ENCODE measurements around the gene PSD4. TPM values are rescaled to one million over a fixed set of nuclear protein-coding genes. Genes with fewer than 3 reads are reported as not detected.

PSD4 gene
- total RNA-seq, 2 experiments from 2014 or later, result 222 to 224 TPM

DNA sequence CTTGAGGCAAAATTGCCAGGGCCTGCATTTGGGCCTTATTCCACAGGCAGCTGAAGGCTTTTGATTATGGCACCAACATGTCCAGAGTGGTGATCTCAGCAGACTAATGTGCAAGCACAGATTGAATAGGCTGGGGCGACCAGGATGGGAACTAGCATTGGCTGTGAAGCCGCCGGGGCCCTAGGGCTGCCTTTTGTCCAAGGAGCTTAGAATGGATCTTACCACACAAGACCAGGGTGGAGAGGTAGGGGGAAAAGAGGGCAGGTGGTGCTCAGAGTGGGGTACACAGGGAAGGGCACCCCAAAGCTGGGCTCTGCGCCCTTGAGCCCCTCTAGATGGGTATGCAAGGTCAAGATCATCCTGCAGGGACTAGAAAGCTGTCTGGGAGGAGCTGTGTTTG is 23.1 kb downstream of the PSD4 start:
- CTCF ChIA-PET, result interaction anchor here (0.7 to 1.0 kb wide), 3 partner anchors 58 to 193 kb away, joined by 3 to 6 read pairs (median 3); no protein-coding TSS in a partner anchor
- POLR2A ChIA-PET, result interaction anchor here (1.2 kb wide), 1 partner anchor 22 kb away, joined by 3 read pairs; no protein-coding TSS in a partner anchor

DNA sequence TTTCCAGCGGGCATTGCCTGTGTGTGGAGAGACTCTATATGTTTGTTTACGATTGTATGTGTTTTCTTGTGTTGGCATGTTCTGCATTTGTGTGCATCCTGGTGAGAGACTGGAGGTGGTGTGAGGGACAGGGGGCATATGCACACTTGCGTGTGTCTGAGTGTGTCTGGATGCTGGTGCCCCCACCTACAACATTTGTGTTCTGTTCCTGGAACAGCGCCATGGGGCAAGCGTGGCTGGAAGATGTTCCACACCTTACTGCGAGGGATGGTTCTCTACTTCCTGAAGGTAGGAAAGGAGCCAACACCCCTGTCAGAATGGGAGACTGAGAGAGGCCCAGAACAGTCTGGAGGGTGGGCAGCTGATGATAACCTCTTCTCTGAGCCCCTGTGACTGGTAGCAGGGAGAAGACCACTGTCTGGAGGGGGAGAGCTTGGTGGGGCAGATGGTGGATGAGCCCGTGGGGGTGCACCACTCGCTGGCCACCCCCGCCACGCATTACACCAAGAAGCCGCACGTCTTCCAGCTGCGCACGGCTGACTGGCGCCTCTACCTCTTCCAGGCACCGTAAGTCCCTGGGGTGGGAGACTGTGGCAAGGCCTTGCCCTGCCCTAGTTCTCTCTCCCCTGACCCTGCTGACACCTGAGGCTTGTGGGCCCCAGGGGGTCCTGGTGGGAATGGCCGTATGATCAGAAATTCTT is 23.7 kb downstream of the PSD4 start:
- ChIA-PET CTCF (interaction anchor here (0.7 to 7.4 kb wide), 5 partner anchors 61 to 193 kb away, joined by 3 to 80 read pairs (median 3); no protein-coding TSS in a partner anchor), POLR2A (interaction anchor here (1.2 to 2.1 kb wide), 3 partner anchors 17 to 23 kb away, joined by 3 to 16 read pairs (median 3); partner anchors contain the start of gene PSD4)

DNA sequence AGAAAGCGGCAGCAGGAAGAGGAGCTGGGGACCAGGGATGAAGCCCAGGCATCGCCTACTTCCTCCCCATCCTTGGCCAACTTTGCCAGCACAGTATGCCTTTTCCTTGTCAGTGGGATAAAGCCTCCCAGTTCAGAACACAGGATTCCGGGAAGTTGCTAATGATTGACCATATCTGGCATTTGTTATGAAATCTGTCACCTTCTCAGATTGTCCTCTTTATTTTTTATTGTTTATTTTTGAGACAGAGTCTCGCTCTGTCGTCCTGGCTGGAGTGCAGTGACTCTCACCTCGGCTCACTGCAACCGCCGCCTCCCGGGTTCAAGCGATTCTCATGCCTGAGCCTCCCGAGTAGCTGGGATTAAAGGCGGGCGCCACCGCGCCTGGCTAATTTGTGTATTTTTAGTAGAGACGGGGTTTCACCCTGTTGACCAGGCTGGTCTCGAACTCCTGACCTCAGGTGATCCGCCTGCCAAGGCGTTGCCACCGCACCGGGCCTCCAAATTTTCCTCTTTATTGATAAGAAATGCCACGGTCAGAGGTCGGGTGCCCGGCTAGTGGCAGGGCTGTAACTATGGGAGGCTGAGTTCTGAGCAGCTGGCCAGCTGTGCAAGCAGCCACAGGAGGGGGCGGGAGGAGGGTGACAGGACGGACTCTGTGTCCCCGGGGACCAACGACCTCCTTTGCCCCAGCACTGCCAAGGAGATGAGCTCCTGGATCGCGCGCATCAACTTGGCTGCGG is 24.4 kb downstream of the PSD4 start:
- CTCF ChIA-PET, result interaction anchor here (0.6 to 7.4 kb wide), 32 partner anchors 11 to 192 kb away, joined by 3 to 80 read pairs (median 4); partner anchors contain the start of gene PSD4
- POLR2A ChIA-PET, result interaction anchor here (0.6 to 2.1 kb wide), 4 partner anchors 18 to 42 kb away, joined by 3 to 16 read pairs (median 5); partner anchors contain the start of gene PSD4

DNA sequence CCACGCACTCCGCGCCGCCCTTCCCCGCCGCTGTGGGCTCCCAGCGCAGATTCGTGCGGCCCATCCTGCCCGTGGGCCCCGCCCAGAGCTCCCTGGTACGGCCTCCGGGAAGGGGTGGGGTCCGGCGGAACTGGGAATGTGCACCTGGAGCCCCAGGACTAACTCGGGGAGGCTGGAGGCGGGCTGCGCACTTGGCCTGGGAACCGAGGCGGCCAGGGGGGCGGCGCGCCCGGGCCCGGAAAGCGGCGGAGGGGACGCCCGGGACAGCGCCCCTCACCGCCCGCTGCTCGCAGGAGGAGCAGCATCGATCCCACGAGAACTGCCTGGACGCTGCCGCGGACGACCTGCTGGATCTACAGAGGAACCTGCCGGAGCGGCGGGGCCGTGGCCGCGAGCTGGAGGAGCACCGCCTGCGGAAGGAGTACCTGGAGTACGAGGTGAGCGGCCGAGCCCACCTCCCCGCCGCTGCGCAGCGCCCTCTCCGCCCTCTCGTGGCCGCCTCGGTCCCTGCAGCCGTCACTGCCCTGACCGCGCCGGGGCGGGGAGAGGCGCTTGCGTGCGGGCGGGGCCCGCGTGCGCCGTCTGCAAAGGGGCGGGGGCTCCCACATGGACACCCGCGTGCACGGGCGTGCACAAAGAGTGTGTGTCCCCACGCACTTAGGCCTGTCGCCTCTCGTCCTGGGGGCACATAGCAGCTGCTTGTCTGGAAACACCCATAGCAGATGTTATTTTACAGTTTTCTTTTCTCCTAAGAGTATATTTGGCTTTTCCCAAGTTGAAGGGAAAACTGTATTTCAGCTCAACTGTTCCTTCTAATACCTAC is 25.2 kb downstream of the PSD4 start:
- ChIA-PET POLR2A (interaction anchor here (0.6 to 2.1 kb wide), 4 partner anchors 19 to 42 kb away, joined by 3 to 16 read pairs (median 5); partner anchors contain the start of gene PSD4), CTCF (interaction anchor here (0.6 to 7.4 kb wide), 33 partner anchors 8 to 166 kb away, joined by 3 to 80 read pairs (median 4); partner anchors contain the start of gene PSD4)

DNA sequence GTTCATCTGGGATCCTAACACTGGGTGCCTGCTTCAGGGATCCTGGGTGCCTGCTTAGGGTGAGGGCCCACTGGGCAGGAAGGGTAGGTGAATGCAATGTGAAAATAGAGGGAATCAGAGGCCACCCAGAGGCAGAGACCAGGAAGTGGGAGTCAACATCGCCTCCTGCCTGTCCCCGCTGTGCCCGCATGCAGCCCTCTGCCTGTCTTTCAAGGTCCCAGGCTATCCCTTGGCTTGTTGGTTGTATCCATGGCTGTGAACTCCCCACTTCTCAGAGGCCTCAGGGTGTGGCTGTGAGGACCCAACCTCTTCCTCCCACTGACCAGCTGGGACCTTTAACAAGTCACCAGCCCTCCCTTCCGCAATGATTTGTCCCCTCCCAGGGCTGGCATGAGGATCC is 26.5 kb downstream of the PSD4 start:
- ChIA-PET POLR2A (no interaction called here), CTCF (interaction anchor here (1.1 to 7.4 kb wide), 5 partner anchors 16 to 170 kb away, joined by 4 to 80 read pairs (median 4); no protein-coding TSS in a partner anchor)

DNA sequence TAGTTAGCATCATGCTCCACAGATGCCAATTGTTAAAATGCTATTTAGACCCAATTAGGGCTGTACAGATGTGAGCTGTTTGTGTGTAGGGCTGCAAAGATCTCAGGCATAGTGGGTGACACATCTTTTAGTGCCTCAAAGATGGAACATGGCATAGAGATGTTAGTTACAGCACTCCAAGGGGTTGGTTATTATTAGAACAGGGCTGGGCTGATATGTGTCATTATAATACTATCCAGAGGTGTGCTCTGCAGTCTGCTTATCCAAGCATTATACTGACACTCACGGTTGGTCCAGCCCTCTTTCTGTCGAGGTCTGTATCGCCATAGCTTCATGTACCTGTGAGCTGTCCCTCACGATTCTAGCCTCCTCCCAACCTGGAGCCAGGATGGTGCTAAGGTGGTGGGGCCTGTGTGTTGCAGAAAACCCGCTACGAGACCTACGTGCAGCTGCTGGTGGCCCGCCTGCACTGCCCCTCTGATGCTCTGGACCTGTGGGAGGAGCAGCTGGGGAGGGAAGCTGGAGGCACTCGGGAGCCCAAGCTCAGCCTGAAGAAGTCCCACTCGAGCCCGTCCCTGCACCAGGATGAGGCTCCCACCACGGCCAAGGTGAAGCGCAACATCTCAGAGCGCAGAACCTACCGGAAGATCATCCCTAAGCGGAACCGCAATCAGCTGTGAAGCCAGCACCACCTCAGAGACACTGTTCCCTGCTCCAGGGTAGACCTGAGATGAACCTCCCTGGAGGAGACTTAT is 27.1 kb downstream of the PSD4 start:
- ChIA-PET POLR2A (no interaction called here), CTCF (interaction anchor here (1.1 to 7.4 kb wide), 3 partner anchors 65 to 169 kb away, joined by 4 to 80 read pairs (median 4); no protein-coding TSS in a partner anchor)

DNA sequence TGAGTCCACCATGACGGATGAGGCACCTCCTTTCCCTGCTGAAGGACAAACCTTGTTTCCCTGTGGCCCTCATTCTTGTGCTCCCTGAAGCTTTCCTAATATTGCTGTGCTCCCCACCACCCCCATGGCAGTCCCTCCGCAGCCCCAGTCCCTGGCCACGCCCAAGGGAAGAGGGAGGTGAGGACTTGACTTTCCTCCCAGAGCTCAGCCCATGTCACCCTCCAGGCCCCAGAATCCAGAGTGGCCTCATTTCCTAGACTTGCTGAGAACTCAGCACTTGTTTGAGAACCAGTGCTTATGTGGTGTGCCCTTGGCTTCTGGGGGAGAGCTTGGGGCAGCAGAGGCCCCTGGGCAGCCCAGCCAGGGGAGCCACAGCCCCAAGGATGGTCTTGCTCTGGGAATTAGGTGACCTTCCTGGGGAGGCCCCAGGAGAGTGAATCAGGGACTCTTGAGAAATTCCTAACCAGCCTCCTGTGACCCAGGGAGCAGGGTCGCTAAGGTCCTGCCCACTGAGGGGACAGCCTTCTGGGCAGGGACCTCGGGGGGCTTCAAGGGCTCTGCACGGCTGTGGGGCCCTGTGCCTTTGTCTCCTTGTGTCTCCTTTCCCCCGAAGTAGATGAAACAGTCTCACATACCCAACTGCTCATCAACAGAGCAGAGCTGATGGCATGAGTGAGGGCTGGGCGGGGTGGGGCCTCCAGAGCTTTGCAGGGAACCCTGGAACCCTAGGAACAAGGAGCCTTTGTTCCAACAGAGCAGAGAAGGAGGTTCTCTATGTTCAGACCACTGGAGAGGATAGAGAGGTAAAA is 27.9 kb downstream of the PSD4 start:
- ChIA-PET POLR2A (interaction anchor here (0.5 kb wide), 1 partner anchor 26 kb away, joined by 3 read pairs; no protein-coding TSS in a partner anchor), CTCF (interaction anchor here (1.1 to 7.4 kb wide), 7 partner anchors 15 to 169 kb away, joined by 3 to 80 read pairs (median 4); no protein-coding TSS in a partner anchor)

DNA sequence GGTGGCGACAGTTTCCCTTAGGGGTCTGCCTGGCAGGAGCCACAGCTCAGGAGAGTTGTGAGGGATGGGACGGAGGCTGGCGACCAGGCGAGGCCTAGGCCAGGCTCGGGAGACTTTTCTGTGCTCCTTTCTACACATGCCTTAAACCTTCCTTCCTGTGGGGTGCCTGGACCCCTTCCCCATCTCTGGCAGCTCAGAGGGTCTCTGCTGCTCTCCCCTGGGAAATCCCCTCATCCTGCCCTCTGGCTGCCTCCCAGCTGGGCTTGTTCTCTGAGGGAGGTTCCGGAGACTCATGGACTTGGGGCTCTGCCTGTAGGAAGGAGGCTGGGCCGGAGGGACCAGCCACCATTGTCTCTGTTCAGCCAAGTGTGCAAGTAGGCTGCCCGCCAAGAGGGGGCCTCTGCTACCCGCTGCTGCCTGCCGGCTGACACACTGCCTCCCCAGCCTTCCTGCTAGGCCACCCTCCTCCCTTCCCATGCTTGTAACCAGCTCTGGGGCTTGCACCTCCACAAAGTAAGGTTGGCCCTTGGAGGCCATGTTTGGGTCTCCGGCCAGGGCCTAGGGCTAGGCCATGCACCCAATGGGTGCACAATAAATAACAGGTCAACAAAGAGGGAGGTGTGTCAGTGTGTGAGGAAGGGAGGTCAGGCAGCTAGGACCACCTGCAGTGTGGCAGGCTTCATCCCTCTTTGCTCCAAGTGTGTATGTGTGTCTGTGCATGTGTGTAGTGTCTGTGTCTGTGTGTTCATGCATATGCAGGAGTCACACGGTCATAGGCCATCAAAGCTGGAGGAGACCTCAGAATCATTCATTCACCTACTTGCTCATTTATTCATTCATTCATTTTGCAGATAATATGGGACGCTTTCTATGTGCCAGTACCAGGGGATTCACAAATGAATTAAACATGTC is 28.8 kb downstream of the PSD4 start:
- POLR2A ChIA-PET, result interaction anchor here (0.5 kb wide), 1 partner anchor 27 kb away, joined by 3 read pairs; no protein-coding TSS in a partner anchor
- CTCF ChIA-PET, result interaction anchor here (0.7 to 7.4 kb wide), 10 partner anchors 10 to 168 kb away, joined by 3 to 80 read pairs (median 5); no protein-coding TSS in a partner anchor

DNA sequence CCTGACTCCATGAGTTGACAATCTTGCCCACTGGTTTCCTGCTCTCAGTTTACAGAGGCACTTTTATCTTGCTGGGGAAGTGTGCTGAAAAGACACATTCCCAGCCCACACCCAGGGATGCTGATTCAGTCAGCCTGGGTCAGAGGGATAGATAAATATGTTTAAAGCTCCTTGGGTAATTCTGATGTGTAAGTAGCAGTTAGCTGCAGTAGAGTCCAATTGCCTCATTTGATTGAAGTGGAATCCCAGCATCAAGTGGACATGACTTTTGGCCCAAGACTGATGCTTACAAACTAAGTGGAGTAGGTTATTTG is 29.4 kb downstream of the PSD4 start:
- POLR2A ChIA-PET, result interaction anchor here (0.7 to 1.3 kb wide), 3 partner anchors 20 to 104 kb away, joined by 3 to 11 read pairs (median 3); partner anchors contain the start of gene PSD4
- CTCF ChIA-PET, result interaction anchor here (0.7 to 7.4 kb wide), 8 partner anchors 10 to 167 kb away, joined by 3 to 80 read pairs (median 7); no protein-coding TSS in a partner anchor

DNA sequence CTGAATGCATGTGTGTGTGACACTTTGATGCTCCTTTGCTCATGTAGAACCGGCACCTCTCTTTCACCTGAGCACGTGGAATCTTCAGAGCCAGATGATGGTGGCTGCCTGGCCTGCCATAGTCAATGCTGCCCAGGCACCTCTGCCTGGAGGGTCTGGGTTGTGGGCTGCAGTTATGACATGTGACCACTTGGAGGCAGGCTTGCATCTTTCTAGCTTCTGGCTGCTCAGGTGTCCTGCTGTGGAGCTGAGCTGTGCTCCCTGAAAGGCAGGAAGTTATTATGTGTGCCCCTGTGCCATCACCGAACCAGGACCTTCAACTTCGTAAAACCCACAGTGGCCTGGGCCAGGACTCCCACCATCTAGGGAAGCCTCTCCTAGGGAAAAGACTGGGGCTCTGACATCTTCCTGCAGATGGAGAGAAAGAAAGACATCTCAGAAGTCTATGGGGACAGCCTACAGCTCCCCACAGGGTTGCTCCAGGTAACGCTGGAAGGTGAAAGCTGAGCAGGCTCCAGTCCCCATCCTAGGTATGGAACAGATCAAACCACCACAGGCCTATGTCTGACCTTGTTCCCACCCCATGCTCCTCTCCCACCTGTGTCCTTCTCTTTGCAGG is 30.2 kb downstream of the PSD4 start:
- ChIA-PET CTCF (interaction anchor here (0.8 to 7.4 kb wide), 16 partner anchors 9 to 187 kb away, joined by 3 to 80 read pairs (median 6); no protein-coding TSS in a partner anchor), POLR2A (interaction anchor here (0.7 to 1.3 kb wide), 4 partner anchors 21 to 105 kb away, joined by 3 to 11 read pairs (median 3); partner anchors contain the start of gene PSD4)

DNA sequence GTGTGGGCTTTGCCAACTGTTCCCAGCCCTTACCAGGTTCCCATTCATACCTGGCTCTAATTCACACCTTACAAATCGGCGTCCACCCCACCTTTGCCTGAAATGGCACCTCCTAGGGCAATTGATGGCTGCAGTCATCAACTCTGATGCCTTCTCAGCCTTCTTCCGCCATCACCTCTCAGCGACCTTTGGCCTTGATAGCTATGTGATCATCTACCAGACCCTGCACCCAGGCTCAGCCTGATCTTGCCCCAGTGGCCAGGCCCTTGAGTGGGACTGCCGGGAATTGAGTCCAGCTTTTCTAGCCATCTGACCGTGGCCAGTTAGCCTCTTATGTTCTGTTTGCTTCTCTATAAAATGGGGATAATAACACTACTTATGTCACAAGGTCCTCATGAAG is 32.5 kb downstream of the PSD4 start:
- POLR2A ChIA-PET, result interaction anchor here (0.8 to 1.2 kb wide), 3 partner anchors 11 to 113 kb away, joined by 3 read pairs; partner anchors contain the start of gene PSD4
- CTCF ChIA-PET, result interaction anchor here (0.9 to 2.2 kb wide), 4 partner anchors 29 to 184 kb away, joined by 3 to 7 read pairs (median 5); no protein-coding TSS in a partner anchor

DNA sequence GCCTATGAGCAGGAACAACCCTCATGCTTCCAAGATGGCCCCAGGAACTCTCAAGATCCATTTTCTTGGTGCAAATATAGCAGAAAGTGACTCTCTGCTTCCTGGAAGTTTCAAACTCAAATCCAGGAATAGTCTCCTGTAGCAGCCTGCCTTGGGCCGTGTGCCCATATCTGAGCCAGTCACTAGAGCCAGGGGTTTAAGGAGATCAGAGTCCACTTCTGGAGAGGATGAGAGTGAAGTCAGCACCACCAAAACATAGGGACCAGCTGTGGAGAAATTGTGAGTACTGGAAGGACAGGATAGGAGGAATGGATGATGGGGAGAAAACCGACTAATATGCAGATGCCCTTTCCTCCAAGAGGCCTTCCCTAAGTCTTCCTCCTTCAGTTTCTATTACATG is 33.2 kb downstream of the PSD4 start:
- POLR2A ChIA-PET, result interaction anchor here (0.7 to 0.8 kb wide), 2 partner anchors 27 to 113 kb away, joined by 3 read pairs; no protein-coding TSS in a partner anchor

DNA sequence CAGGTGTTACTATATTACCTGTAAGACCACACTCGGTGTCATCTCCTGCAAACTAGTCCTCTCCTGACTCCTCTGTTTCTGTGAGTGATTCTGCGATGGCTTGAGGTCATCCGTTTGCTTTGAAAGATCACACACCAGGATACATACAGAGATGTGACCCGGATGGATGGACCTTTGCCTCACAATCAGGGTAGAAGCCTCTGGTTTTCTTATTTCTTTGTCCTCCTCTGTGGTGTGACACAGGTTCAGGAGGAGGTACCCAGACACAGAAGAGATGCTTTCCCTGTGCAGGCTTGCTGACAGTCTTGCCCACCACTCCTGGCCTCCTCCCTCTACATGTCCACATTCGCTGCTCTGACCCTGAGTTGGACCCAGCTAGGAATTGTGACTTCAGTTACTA is 34.6 kb downstream of the PSD4 start:
- POLR2A ChIA-PET, result no interaction called here
- CTCF ChIA-PET, result interaction anchor here (1.3 kb wide), 1 partner anchor 182 kb away, joined by 3 read pairs; no protein-coding TSS in a partner anchor

More for the DNA sequence above, 33.2 kb downstream of the PSD4 start:
- CTCF ChIA-PET, result no interaction called here

DNA sequence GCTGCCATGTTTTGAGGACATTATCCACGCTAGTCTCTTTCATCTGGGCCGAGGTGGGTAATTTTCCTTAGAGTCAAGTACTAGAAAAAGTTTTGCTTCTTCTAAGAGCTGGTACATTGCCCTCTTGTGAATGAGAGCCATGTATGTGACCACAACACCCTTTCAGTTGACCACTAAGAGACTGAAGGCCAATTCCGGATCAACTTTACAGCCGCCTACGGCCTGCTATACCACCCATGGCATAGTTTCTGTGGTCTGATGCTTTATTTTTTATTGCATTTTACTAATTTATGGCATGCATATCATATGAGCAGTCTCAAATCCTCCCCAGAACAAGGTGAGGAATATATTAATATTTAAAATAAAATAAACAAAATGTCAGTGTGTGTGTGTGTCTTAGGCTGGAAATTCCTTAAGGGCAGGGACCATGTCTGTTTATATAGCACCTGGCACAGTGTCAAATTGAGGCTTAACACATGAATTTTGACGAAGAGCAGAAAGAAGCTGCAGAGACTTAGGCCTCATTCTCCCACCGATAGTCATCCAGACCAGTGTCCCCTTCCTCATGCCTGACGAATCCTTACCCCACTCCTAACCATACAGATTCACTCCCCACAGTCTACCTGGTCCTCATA is 35.4 kb downstream of the PSD4 start:
- CTCF ChIA-PET, result interaction anchor here (1.1 to 1.3 kb wide), 2 partner anchors 10 to 181 kb away, joined by 3 to 4 read pairs; no protein-coding TSS in a partner anchor
- POLR2A ChIA-PET, result no interaction called here
